HG03103 (cell line): ENCODE results near the gene XPO5.
A peak's percentile ranks its signal among the peaks of the same experiment; 100 is the strongest.
"Not testable (repeated sequence)": the region's sequence is repeated elsewhere in the genome, so short reads cannot be mapped to it uniquely, and the experiment has no call there.

Source experiments
- ATAC-seq: cut with Tn5 transposase; IDR thresholded peaks from one replicate; pipeline ENCODE4 v1.9.1; 2021; ENCODE audit warnings: low read depth; ENCODE audit not compliant: unreplicated experiment

XPO5 gene

DNA sequence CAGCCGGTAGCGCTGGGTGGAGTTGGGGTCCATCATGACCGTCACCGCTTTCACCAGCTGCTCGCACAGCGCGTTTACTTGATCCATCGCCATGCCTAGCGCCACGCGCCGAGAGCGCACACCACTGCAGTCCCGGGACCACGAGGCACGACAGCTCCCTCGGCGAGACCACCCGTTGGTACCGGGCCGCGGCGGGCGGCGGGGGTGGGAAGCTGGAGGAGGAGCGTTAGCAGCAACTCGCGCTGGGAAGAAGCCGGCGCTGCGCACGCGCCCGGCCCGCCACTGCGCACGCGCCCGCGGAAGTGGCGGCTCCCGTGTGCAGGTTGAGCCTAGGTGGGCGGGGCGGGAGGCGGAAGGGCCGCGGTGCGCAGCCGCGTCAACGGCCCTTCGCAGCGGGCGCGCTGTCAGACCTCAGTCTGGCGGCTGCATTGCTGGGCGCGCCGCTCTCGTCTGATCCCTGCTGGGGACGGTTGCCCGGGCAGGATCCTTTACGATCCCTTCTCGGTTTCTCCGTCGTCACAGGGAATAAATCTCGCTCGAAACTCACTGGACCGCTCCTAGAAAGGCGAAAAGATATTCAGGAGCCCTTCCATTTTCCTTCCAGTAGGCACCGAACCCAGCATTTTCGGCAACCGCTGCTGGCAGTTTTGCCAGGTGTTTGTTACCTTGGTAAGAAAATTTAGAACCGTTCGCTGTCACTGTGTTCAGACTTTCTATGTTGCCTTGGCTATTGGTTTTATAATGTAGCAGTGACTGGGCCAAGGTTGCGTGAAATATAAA, at the start of gene XPO5, which contains the start of gene POLH:
XPO5 (minus strand) TSS at position 267 of the 780 bp plus-strand sequence; CDS start at position 93, 174 bp downstream.
POLH (plus strand) TSS at position 414 of the 780 bp plus-strand sequence. CDS start 6,135 bp downstream, outside the sequence.
- peak; percentile 71 for ATAC-seq

DNA sequence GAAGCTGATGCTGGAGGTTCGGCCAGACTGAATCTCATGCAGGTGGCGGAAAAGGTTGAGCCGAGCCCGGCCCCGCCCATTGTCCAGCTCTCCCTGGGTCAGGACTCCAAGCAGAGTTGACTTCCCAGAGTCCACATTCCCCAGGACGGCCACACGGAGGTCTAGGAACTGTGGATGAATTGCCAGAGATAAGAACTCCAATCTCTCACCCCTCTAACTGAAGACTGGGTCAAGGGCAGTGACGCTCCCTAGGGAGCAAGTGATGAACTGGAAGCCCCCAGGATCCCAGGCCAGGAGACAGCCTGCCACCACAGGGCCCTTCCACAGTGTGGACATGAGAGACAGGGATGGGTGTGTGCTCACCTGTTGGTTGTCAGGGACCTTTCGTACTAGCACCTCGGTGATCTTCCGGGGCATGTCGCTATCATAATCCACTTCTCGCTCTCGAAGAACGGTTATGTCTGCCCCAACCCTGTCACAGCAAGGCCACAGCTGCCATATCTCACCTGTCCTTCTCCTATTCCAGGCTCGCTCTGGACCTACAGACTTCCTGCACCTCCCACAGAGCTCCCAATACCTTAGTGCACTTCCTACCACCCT, 49.7 kb upstream of the XPO5 start:
- ATAC-seq: no peak

DNA sequence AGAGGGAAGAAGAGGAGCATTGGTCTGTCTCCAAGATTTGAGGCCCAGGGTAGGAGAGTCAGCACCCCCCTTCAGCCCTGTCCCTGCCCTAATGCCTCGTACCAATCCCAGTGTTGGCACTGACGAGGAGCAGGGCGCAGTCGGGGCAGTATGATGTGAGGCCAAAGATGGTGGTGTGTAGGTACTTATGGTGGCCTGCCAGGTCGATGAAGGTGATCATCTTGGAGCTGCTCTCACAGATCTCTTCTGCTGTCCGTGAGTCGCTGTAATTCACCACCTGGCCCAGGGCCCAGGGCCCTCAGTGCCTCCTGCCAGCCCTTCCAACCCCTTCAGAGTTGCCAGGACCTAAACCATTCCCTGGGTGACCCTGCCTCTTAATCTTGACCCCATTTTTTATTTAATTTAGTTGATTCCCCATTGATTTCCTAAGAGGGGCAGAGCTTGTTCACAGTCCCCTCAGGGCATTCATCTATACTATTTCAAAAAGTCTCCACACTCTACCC, 49.0 kb upstream of the XPO5 start:
- no peak for ATAC-seq

DNA sequence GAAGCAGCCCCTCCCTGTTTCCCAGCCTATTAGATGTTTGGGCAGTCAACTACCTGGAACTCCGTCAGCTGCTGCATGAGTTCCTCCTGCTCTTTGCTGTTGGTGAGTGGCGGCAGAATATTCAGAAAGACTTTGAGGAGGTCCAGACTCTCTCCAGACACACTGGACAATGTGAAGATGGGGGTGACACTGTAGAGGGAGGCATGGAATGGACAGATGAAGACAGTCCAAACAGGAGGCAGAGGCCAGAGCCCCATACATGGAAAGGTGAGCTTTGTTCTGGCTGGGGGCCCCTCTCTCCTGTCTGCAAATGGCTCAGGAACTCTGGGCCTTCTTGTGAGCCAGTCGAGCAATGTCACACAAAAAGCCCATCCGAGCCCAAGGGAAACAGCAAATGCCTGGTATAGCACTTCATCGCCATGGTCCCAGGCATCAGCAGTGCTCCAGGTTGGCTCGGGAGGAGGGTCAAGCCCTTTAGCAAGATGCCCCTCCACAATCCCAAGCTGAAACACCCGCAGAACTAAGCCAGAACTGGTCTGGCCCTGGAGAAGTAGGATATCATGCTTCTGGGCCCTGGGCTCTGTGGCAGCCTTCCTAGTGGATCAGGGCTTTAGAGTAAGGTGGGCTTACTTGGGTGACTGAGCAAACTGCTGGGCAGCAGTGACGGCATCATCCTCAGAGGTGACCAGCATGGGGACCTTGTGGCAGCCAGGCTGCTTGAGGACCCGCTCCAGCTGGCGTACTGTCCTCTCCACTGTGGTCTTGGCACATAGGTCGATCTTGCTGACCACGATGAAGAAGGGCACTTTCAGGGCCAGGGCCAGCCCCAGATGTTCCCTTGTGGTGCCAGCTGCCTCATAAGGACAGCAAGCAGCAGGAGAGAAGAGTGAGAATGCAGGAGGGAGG, 48.3 kb upstream of the XPO5 start:
- ATAC-seq: no peak

DNA sequence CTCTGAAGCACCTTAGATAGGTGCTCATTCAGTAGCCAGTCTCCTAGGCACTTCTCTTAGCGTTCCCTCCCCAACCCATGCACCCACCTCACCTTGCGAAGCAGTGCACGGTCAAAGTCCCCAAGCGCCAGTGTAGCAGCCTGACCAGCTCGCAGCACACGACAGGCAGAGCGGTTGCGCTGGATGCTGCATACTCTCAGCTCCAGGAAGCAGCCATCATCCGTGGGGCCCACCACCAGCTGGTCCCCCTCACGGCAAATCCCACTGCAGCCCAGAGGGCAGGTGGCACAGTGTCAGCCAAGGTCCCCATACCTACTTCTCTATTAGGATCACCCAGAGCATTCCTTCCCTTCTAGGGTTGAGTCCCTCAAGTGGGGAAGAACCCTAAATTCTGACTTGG, 46.7 kb upstream of the XPO5 start:
- ATAC-seq: no peak

DNA sequence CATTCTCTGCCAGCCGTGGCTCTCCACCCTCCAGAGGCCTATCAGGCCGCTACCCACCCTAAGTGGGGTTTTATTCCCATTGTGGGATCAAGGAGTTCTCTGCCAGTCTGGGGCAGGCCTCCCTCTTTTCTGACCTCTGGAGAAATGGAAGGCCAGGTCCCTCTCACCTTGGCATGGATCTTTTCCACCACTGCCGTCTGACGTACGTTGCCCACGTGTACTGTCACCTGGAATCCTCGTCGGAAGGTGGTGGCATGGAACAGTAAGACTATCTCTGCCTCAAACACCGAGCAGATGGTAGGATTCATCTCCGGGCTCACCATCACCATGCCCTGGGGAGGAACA, 46.0 kb upstream of the XPO5 start:
- no peak for ATAC-seq

DNA sequence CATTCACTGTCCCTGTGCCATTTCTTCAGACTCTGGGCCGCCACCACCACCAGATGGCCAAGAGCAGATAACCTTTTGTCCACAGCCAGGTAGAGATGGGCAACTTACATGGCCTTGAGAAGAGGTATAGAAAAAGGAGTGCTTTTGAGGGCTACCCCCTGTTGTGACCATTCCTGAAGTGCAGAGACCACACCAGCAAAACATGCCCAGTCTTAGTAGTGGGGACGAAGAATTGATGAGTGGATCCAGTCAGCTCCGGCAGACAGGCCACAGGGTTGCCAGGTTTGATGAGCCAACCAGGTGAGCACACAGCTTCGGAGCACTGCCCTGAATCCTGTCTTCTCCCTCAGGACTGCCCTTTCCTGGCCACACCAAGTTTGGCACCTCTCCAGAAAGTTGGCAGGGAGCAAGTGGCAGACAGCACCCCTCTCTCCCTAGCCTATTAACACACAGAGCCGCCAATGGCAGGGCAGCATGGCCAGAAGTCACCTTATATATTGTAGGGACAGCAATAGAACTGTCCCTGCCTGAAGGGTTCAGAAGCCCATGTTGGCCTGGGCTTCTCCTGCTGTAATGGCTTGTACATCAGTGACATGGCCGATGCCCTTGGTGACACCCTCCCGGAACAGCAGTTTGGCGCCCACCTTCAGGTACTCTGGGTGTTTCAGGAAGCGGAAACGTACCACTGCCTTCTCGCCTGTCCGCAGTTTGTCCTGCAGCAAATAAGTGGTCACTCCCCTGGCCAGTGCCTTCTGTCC, 45.4 kb upstream of the XPO5 start:
- no peak for ATAC-seq

DNA sequence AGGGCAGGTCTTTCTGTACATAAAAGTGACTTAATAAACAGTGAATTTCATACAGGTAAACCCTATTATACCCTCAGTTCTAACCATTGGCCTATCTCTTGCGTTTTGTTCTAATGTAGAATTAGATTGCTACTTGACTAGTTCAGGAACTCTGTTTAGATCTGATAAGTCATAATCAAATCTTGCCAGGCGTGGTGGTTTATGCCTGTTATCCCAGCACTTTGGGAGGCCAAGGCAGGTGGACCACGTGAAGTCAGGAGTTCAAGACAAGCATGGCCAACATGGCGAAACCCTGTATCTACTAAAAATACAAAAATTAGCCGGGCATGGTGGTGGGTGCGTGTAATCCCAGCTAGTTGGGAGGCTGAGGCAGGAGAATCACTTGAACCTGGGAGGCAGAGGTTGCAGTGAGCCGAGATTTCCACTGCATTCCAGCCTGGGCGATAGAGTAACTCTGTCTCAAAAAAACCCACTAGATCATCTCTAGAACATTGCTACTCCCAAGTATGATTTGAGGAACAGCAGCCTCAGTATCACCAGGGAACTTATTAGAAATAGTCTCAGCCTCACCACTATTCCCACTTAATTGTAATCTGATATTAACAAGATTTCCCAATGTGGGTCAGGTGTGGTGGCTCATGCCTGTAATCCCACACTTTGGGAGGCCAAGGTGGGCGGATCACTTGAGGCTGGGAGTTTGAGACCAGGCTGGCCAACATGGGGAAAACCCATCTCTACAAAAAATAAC, 41.1 kb upstream of the XPO5 start:
- ATAC-seq: no peak

DNA sequence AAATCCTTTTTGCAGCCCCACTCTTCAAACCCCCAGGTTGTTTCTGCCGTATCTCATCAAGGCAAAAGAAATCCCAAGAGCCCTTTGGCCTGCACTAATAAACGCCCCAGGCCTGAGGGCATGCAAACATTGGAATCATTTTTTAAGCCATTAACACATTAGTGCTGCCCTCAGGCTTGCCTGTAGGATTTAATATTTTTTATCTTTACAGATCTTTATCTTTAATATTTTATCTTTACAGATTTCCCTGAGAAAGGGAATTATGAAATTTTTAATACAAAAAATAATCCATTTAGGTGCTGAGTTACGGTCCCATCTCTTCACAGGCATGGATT, 38.5 kb upstream of the XPO5 start:
- ATAC-seq: no peak

DNA sequence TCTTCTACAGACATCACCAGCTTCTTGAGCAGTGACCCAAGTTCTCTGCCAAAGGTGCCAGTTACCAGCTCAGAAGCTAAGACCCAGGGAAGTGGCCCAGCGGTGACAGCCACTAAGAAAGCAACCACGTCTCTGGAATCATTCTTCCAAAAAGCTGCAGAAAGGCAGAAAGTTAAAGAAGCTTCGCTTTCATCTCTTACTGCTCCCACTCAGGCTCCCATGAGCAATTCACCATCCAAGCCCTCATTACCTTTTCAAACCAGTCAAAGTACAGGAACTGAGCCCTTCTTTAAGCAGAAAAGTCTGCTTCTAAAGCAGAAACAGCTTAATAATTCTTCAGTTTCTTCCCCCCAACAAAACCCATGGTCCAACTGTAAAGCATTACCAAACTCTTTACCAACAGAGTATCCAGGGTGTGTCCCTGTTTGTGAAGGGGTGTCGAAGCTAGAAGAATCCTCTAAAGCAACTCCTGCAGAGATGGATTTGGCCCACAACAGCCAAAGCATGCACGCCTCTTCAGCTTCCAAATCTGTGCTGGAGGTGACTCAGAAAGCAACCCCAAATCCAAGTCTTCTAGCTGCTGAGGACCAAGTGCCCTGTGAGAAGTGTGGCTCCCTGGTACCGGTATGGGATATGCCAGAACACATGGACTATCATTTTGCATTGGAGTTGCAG, 38.0 kb upstream of the XPO5 start:
- no peak for ATAC-seq

DNA sequence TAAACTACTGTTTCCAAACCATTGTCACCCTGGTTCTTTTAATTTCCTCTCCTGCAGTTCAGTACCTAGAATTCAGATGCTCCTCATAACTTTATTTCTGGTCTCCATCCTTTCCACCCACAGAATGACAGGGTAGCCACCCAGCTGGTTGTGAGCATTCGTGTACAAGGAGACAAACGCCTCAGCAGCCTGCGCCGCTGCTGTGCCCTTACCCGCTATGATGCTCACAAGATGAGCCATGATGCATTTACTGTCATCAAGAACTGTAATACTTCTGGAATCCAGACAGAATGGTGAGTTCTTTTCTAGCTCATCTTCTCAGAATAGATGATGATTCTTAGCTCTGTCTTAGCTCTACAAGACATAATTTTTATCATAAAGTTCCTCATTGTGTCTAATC, 34.6 kb upstream of the XPO5 start:
- no peak for ATAC-seq

DNA sequence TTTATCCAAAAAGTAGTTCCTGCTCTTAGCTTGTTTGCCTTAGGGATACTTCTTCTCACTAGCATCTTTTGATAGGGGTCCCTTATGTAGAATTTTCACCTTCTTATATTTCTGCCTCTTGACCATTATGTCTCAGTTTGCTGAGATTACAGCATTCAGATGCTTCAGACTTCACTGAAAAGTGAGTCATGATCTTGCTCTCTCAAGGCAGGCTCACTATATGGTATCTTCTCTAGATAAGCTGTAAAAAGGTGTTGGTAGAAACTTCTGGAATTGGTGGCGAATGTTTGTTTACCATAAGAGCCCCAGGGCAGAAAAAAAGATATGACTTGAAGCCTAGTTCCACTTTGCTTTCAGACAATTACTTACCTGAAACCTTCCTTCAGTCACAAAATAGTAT, 33.6 kb upstream of the XPO5 start:
- no peak for ATAC-seq

DNA sequence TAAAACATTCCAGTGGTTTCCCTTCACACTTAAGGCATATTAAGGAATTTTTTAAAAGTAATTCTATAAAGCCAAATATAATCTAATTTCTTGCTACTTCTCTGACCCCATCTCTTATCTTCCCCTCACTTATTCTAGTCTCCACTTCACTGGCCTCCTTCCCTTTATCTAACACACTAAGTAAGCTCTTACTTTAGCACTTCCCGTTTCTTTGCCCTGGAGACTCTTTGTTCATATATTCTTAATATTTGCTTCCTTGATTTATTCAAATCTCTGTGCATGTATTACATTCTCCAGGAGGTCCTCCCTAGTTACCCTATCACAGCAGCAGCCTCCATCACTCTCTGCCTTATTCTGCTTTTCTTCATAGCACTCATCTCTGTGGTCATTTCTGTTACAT, 33.0 kb upstream of the XPO5 start:
- ATAC-seq: no peak

DNA sequence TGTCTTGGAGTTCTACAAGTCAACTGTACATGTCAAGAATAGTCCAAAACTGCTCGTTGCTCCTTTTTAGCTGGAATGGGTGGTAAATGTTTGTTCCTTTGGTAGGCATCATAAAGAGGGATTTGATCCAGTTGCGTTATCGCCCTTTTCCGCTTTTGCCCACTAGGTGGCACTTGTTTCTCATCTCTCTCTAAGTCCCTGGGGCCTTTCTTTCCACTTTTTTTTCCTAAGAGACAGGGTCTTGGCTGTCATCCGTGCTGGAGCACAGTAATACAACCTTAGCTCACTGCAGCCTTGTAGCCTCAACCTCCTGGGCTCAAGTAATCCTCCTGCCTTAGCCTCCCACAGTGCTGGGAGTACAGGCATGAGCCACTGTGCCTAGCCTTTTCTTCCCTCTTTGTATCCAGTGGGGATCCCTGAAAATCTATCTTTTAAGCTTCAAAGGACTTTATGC, 32.5 kb upstream of the XPO5 start:
- no peak for ATAC-seq

DNA sequence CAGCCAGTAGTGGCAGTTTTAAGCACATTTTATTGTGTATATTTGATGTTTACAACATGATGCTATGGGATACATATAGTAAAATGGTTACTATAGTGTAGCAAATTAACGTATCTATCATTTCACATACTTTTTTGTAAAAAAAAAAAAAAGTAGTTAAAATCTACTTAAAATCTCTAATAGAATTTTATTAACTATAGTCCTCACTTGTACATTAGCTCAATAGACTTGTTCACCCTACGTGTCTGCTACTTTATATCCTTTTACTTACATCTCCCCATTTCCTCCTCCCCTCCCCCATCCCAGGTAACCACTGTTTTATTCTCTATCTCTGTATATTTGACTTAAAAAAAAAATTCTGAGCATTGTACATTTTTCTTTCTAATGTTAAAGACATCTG, 30.2 kb upstream of the XPO5 start:
- ATAC-seq: no peak

DNA sequence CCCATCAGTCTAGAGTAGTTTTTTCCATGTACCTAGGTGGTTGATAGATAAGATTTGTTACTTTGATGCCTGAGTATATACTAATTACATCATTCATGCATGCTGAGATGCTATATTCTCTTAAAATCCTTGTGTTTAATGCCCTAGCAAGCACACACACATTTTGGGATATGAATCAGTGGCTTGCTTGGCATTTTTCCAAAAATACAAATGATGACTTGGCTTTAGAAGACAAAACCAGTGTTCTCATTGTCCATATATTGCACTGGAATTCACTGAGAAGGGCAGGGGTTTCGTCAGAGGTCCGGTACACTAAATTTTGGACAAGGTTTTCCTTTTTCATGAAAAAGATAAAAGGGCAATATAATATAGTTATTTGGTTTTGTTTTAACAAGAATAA, 28.3 kb upstream of the XPO5 start:
- ATAC-seq: no peak

DNA sequence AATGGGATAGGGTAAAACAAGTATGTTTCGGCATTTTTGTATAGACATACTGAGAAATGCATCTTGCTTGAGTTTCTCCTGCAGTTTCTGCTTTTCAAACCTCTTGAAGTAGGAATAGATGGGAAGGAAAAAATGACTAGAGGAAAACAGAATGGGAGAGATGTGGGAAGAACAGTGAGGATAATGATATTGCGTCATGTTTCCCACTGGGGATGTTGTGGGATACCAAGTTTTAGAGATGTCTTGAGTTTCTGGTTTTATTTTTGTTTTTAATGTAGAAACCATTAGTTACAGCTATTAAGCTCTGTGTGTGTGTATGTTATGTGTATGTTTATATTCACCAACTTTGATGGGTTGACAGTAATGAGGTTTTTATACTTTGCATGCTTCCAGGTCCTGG, 24.8 kb upstream of the XPO5 start:
- ATAC-seq: no peak

DNA sequence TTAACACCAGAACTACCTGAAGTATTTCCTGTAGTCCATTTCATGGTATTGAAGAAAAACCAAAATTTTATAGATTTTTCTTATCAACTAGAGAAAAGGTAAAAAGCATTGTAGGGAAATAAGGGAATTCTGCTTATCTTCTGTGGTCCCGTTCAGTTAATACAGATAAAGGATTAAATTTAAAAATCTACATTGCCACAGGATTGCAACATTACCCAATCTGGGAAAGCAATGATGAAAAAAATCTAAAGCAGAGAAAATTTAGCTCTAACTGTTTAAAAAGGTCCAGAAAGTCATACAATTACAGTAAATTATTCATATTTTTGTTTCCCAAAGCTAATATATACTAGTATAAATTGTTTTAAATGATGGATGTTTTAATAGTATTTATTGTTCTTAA, 18.1 kb upstream of the XPO5 start:
- no peak for ATAC-seq

DNA sequence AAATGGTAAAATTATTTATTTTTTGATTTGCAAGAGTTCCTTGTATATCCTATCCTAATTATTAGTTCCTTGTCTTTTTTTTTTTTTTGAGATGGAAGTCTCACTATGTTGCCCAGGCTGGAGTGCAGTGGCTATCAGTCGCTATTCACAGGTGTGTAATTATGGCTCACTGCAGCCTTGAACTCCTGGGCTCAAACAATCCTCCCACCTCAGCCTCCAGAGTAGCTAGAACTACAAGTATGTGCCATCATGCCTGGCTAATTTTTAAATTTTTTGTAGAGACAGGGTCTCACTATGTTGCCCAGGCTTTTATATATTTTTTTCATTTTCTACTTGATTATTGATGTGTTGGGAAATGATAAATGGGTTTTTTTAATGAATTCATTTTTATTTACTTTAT, 13.7 kb upstream of the XPO5 start:
- not testable (repeated sequence) for ATAC-seq
